Body of pancreas (tissue), 4 donors: ENCODE data around the gene UBE2E3. TPM values are rescaled to one million over a fixed set of nuclear protein-coding genes. Genes with fewer than 3 reads are reported as not detected.

ENCODE experiments used
- ATAC-seq: fragments of 150-250 bp; one replicate; pipeline ENCODE4 v1.9.1; 2016
- DNase-seq, 4 donors: peaks; one replicate each; pipeline ENCODE4 v3.0.0-alpha.2; 2019
- H3K27ac ChIP-seq, 4 donors: fragments of 200-600 bp; sonication (generic); 1 replicate in 3 of 4; 2 replicates in 1 of 4; pipeline versions ENCODE4 v1.5.1 to v1.6.1; 2016 to 2019; ENCODE audit warnings: mild to moderate bottlenecking in 1 of 4, mixed read lengths in 1 of 4, moderate library complexity in 1 of 4
- H3K27me3 ChIP-seq, 2 donors: fragments of 200-600 bp; sonication (generic); one replicate each; pipeline ENCODE4 v1.6.0; 2016; ENCODE audit warnings: mild to moderate bottlenecking in 1 of 2
- H3K36me3 ChIP-seq, 2 donors: fragments of 200-600 bp; sonication (generic); replicated peaks in 1 of 2; 2 replicates each; pipeline ENCODE4 v1.5.1; 2016; ENCODE audit warnings: low read depth in 2 of 2; ENCODE audit not compliant: insufficient read depth in 1 of 2
- H3K4me1 ChIP-seq: fragments of 200-600 bp; sonication (generic); one replicate; pipeline ENCODE4 v1.6.0; 2016
- H3K4me3 ChIP-seq, 2 donors: fragments of 200-600 bp; sonication (generic); 1 replicate in 1 of 2; 2 replicates in 1 of 2; pipeline ENCODE4 v1.5.1; 2016 to 2019
- H3K9me3 ChIP-seq, 3 donors: fragments of 200-600 bp; sonication (generic); 1 replicate in 2 of 3; 2 replicates in 1 of 3; pipeline ENCODE4 v1.5.1; 2016
- POLR2A ChIP-seq, 3 donors: fragments of 450-650 bp; IDR thresholded peaks; one replicate each; pipeline ENCODE4 v1.6.1; 2016; ENCODE audit warnings: antibody characterized with exemption in 3 of 3, mild to moderate bottlenecking in 2 of 3
- WGBS, 2 donors: methylation state at CpG; one replicate each; pipeline ENCODE4 v1.1.5; 2017; 5-methylcytosine and 5-hydroxymethylcytosine counted together
- intact Hi-C: fragments of 100-400 bp; cut with DNase I; formaldehyde crosslinking; loops from one replicate; pipeline ENCODE4 v1.15.1; 2023
- total RNA-seq, 2 donors: library from RNA; depleted of rRNA; stranded (reverse); fragments of >200 nt; gene quantifications; one replicate each; pipeline ENCODE4 v1.1.0, GENCODE V29; 2016
- TF ChIP-seq, protein P1 (sequence below), 7 experiments: fragments of 450-650 bp in 4 of 7; fragments of 200-600 bp in 3 of 7; sonication (generic) in 3 of 7; IDR thresholded peaks; one replicate each; pipeline ENCODE4 v1.5.1; 2016 to 2019; ENCODE audit warnings: antibody characterized with exemption in 7 of 7

Gene UBE2E3
- total RNA-seq, 2 donors from 2014 or later, result 30.3 to 38.7 TPM

DNA sequence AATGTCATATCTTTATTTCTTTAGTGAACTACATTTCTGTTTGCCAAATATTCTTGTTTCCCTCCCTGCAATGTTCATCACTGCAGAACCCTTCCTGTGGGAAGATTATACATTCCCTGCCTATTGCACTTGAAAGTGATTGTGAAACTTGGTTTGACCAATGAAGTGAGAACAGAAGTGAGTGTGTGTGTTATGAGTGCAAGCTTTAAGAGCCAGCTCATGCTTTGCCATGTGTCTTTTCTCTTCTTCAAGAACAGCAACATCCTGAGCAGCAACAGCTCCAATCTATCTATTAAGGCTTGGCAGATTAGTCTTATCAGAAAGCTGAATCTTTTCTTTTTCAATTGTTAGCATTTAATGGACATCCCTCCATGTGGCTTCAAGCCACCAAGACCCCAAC is 42.0 kb upstream of the UBE2E3 start:
- H3K27ac ChIP-seq, result no peak overlapping the region
- H3K36me3 ChIP-seq, result no peaks in the 10 kb centered on the region
- TF ChIP-seq POLR2A (IDR thresholded peaks at IDR 0.05), result no peak
- TF ChIP-seq, protein P1, sequence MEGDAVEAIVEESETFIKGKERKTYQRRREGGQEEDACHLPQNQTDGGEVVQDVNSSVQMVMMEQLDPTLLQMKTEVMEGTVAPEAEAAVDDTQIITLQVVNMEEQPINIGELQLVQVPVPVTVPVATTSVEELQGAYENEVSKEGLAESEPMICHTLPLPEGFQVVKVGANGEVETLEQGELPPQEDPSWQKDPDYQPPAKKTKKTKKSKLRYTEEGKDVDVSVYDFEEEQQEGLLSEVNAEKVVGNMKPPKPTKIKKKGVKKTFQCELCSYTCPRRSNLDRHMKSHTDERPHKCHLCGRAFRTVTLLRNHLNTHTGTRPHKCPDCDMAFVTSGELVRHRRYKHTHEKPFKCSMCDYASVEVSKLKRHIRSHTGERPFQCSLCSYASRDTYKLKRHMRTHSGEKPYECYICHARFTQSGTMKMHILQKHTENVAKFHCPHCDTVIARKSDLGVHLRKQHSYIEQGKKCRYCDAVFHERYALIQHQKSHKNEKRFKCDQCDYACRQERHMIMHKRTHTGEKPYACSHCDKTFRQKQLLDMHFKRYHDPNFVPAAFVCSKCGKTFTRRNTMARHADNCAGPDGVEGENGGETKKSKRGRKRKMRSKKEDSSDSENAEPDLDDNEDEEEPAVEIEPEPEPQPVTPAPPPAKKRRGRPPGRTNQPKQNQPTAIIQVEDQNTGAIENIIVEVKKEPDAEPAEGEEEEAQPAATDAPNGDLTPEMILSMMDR (IDR thresholded peaks at IDR 0.05), result no peak
- H3K27me3 ChIP-seq, result no peaks in the 10 kb centered on the region
- H3K9me3 ChIP-seq, result no peaks in the 10 kb centered on the region
- no peak overlapping the region for H3K4me3 ChIP-seq
- no peaks in the 10 kb centered on the region for H3K4me1 ChIP-seq
- DNase-seq (no peak), ATAC-seq (no peak)
- intact Hi-C loops, result no loop called here

- WGBS, 2 donors, result 70 to 85% methylated on average over 1 of the region's 1 CpG
- ATAC-seq (no peak), DNase-seq (no peak)
- no peaks in the 10 kb centered on the region for H3K36me3 ChIP-seq
- H3K4me3 ChIP-seq, result no peak overlapping the region
- H3K27ac ChIP-seq, result no peak overlapping the region
- no peaks in the 10 kb centered on the region for H3K27me3 ChIP-seq
- no peaks in the 10 kb centered on the region for H3K4me1 ChIP-seq
- intact Hi-C loops, result no loop called here
- TF ChIP-seq POLR2A (IDR thresholded peaks at IDR 0.05), result no peak
- TF ChIP-seq, protein P1 (IDR thresholded peaks at IDR 0.05), result no peak
- no peaks in the 10 kb centered on the region for H3K9me3 ChIP-seq
These were observed 37.1 kb upstream of the UBE2E3 start for GRCh38 chr2:180943275-180943674.

- DNase-seq (no peak), ATAC-seq (no peak)
- Histone ChIP-seq H3K27ac (no peak overlapping the region), H3K4me3 (no peak overlapping the region), H3K9me3 (no peaks in the 10 kb centered on the region), H3K27me3 (no peaks in the 10 kb centered on the region), H3K4me1 (no peaks in the 10 kb centered on the region), H3K36me3 (no peaks in the 10 kb centered on the region)
- TF ChIP-seq, protein P1 (IDR thresholded peaks at IDR 0.05), result no peak
- no peak for TF ChIP-seq POLR2A (IDR thresholded peaks at IDR 0.05)
- 81 to 90% methylated on average over 3 of the region's 3 CpGs for WGBS, 2 donors
- intact Hi-C loops, result no loop called here
These were observed 36.0 kb upstream of the UBE2E3 start for GRCh38 chr2:180944372-180944771.

DNA sequence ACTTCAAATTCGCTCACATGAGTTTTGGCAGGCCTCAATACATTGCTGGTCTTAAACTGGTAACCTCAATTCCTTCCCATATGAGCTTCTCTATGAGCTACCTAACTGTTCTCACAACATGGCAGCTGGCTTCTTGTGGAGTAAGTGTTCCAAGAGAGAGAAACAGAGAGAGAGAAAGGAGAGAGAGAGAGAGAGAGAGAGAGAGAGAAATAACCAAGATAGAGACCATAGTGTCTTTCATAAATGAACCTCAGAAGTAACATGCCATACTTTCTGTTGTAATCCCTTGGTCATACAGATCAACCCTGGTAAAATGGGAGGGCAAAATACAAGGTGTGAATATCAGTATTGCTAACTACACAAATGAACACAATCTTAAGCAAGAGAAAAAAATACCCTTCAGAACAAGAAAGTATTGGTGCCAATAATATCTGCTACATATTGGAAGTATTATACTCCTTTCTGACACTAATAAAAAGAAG is 33.2 kb upstream of the UBE2E3 start:
- no peak for ATAC-seq
- Histone ChIP-seq H3K27me3 (no peaks in the 10 kb centered on the region), H3K36me3 (no peaks in the 10 kb centered on the region), H3K4me1 (no peaks in the 10 kb centered on the region), H3K27ac (no peak overlapping the region), H3K9me3 (no peaks in the 10 kb centered on the region), H3K4me3 (no peak overlapping the region)
- DNase-seq, result no peak
- intact Hi-C loops, result no loop called here
- TF ChIP-seq POLR2A (IDR thresholded peaks at IDR 0.05), result no peak
- TF ChIP-seq, protein P1 (IDR thresholded peaks at IDR 0.05), result no peak
- WGBS, 2 donors, result 61 to 90% methylated on average over 1 of the region's 1 CpG

DNA sequence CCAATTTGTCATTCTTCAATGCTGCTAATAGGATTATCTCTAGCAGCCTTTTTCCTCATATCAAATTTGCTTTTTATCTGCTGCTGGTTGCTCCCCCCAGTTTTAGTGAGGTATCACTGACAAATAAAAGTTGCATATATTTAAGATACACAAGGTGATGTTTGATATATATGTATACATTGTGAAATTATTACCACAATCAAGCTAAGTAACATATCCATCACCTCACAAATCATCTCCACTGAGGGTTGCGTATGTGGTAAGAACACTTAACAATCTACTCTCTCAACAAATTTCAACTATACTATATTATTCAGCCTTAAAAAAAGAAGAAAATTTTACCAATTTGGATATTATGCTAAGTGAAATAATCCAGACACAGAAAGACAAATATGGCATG is 30.5 kb upstream of the UBE2E3 start:
- no peak for DNase-seq
- TF ChIP-seq POLR2A (IDR thresholded peaks at IDR 0.05), result no peak
- TF ChIP-seq, protein P1 (IDR thresholded peaks at IDR 0.05), result no peak
- Histone ChIP-seq H3K36me3 (no peaks in the 10 kb centered on the region), H3K4me3 (no peak overlapping the region), H3K9me3 (no peaks in the 10 kb centered on the region), H3K4me1 (no peaks in the 10 kb centered on the region), H3K27ac (no peak overlapping the region), H3K27me3 (no peaks in the 10 kb centered on the region)
- intact Hi-C loops, result no loop called here
- no peak for ATAC-seq
- WGBS, 2 donors, result 0 to 39% methylated on average over 1 of the region's 1 CpG
